HUES48 (cell line): Measurements from ENCODE around the gene ARRDC1.
"Not testable (repeated sequence)": the region's sequence is repeated elsewhere in the genome, so short reads cannot be mapped to it uniquely, and the experiment has no call there.

Experiments used
- H3K27ac ChIP-seq: one replicate; pipeline ENCODE4 v1.7.0; 2013; ENCODE audit warnings: low read depth, low read length, inconsistent platforms
- H3K27me3 ChIP-seq: 2 replicates; pipeline ENCODE4 v1.6.1; 2013; ENCODE audit warnings: mild to moderate bottlenecking, low read length; ENCODE audit not compliant: control insufficient read depth, insufficient read depth
- H3K36me3 ChIP-seq: 2 replicates; pipeline ENCODE4 v1.6.1; 2013; ENCODE audit warnings: low read length; ENCODE audit not compliant: control insufficient read depth, insufficient read depth
- H3K4me1 ChIP-seq: 2 replicates; pipeline ENCODE4 v1.6.1; 2013; ENCODE audit warnings: mild to moderate bottlenecking, low read length; ENCODE audit not compliant: control insufficient read depth, insufficient read depth
- H3K4me3 ChIP-seq: 2 replicates; pipeline ENCODE4 v1.5.1; 2013; ENCODE audit warnings: mild to moderate bottlenecking, low read depth, low read length
- H3K9ac ChIP-seq: 2 replicates; pipeline ENCODE4 v1.6.1; 2013; ENCODE audit warnings: mild to moderate bottlenecking, low read depth, low read length, moderate library complexity
- H3K9me3 ChIP-seq: 2 replicates; pipeline ENCODE4 v1.6.1; 2013; ENCODE audit warnings: low read length; ENCODE audit not compliant: control insufficient read depth, insufficient read depth

The ARRDC1 gene

DNA sequence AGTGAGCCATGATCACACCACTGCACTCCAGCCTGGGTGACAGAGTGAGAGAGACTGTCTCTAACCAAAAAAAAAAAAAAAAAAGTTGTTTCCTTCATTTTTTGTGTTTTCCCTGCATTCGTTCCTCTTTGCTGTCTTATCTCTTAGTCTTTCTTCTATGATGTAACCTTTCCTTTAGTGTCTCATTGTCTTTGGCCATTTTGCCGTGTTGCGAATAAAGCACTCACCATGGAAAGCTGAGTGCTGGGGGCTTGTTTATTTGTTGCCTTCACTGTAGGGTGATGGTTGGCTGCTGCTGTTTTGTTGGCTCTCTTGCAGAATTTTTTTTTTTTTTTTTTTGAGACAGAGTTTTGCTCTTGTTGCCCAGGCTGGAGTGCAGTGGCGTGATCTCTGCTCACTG lies 21.0 kb downstream of the ARRDC1 start:
- no peaks in the 10 kb centered on the region for H3K4me1 ChIP-seq
- H3K27ac ChIP-seq, result no peak overlapping the region
- H3K36me3 ChIP-seq, result no peaks in the 10 kb centered on the region
- H3K9me3 ChIP-seq, result no peaks in the 10 kb centered on the region
- H3K9ac ChIP-seq, result no peak overlapping the region
- no peak overlapping the region for H3K4me3 ChIP-seq
- H3K27me3 ChIP-seq, result no peaks in the 10 kb centered on the region

DNA sequence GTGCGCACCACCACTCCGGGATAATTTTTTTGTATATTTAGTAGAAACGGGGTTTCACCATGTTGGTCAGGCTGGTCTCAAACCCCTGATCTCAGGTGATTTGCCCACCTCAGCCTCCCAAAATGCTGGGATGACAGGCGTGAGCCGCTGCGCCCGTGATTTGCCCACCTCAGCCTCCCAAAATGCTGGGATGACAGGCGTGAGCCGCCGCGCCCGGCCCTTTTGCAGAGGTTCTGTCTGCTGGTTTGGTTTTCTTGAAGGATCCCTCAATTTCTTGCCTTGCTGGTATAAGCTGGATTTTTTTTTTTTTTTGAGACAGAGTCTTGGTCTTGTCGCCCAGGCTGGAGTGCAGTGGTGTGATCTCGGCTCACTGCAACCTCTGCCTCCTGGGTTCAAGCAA lies 21.9 kb downstream of the ARRDC1 start:
- H3K4me1 ChIP-seq, H3K4me3 ChIP-seq, H3K27ac ChIP-seq, H3K27me3 ChIP-seq, H3K9me3 ChIP-seq, H3K9ac ChIP-seq, H3K36me3 ChIP-seq: not testable (repeated sequence)

DNA sequence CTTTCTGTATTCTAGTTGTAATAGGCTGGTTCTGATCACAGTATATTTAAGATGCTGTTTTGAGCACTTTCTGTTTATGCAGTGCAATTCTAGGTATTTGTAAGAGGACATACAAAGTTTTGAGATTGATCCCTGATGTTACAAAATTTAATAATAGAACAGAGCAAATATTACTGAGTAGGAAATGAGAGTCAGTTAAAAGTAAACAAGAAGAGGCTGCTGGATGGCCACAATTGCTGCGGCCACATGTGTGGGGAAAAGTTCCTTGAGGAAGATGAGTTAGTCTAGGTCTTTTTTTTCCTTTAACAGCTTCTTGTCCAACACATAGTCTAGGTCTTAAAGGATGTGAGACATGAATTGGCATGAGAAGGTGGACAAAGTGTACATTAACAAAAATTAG lies 24.6 kb downstream of the ARRDC1 start:
- Histone ChIP-seq H3K9me3 (no peaks in the 10 kb centered on the region), H3K27ac (no peak overlapping the region), H3K36me3 (no peaks in the 10 kb centered on the region), H3K27me3 (no peaks in the 10 kb centered on the region), H3K4me3 (no peak overlapping the region), H3K9ac (no peak overlapping the region), H3K4me1 (peaks cover 6% of the 10 kb centered on the region; the same call in 1 of the 2 replicates)

DNA sequence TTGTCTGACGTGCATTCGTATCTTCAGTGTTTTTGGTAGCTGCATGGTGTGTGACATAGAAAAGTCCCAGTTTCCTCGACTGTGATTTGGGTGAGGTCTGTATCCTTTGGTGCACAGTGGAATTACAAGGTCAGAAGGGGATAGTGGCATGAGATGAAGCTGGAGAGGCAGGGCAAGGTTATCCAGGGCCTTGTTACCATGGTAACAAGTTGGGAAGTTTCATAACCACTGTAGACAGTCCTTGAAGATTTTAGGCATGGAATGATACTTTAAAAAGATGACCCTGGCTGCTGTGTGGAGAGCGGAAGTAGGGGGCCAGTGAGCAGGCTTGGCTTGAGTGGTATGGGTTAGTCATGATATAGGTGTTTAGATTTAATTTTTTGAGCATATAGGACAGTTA lies 25.2 kb downstream of the ARRDC1 start:
- H3K9me3 ChIP-seq, result no peaks in the 10 kb centered on the region

DNA sequence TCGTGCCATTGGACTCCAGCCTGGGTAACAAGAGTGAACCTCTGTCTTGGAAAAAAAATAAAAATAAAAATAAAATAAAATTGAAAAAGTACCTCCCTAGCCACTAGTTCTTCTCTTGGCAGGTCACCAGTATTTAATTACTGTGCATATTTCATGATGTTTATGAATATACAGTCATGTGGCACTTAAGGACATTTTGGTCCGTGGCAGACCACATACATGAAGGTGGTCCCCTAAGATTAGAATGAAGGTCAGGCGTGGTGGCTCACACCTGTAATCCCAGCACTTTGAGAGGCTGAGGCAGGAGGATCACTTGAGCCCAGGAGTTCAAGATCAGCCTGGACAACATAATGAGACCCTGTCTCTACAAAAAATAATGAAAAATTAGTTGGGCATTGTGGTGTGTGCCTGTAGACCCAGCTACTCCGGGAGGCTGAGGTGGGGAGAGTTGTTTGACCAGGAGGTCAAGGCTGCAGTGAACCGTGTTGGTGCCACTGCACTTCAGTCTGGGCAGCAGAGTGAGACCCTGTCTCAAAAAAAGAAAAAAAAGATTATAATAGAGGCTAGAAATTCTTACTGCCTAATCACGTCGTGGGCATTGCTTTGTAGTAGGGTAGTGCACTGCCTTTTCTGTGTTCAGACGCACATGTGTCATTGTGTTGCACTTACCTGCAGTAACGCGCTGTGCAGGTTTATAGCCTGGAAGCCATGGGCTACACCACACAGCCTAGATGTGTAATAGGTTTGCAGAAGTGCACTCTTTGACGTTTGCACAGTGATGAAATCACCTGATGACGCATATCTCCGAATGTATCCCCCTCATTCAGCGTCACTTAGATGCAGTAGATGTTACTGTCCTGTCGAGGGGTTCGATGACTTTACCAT lies 26.1 kb downstream of the ARRDC1 start:
- H3K4me3 ChIP-seq, result no peak overlapping the region
- H3K27ac ChIP-seq, result no peak overlapping the region
- H3K9ac ChIP-seq, result no peak overlapping the region
- H3K27me3 ChIP-seq, result no peaks in the 10 kb centered on the region
- peaks cover 6% of the 10 kb centered on the region; the same call in 1 of the 2 replicates for H3K4me1 ChIP-seq
- H3K36me3 ChIP-seq, result no peaks in the 10 kb centered on the region
- no peaks in the 10 kb centered on the region for H3K9me3 ChIP-seq

More for the DNA sequence above, 25.2 kb downstream of the ARRDC1 start:
- Histone ChIP-seq H3K27me3 (no peaks in the 10 kb centered on the region), H3K27ac (no peak overlapping the region), H3K4me3 (no peak overlapping the region), H3K4me1 (peaks cover 6% of the 10 kb centered on the region; the same call in 1 of the 2 replicates), H3K9ac (no peak overlapping the region), H3K36me3 (no peaks in the 10 kb centered on the region)

DNA sequence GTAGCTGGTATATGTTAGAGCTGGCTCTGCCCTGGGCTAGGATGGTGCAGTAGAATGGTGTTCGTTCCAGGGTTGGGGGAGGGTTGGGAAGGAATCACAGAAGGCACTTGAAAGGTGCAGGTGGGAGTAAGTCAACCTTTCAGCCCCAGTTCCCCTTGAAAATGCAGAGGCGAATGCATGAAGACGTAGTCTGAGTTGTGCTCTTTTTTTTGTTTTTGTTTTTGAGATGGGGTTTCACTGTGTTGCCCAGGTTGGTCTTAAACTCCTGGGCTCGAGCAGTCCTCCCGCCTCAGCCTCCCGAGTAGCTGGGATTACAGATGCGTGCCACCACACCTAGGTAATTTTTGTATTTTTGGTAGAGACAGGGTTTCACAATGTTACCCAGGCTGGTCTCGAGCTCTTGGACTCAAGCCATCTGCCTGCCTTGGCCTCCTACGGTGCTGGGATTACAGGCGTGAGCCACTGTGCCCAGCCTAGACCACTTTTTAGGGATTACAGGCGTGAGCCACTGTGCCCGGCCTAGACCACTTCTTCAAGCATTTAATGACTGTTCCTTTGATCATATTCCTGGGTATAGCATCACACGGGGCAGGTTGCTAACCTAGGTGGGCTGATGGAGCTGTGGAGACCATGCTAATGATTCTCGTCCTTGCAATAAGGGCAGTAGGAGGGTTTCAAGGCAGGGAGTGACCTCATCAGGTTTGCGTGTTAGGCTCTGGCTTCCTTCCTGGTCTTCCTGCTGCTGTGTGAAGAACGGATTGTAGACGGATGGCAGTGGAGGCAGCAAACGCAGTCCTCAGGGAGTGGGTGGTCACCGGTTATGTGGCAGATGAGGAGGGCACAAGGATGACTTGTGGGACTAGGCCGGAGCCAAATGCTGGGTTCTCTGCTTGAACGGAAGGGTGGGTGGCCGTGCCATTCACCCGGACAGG lies 27.0 kb downstream of the ARRDC1 start:
- Histone ChIP-seq H3K4me1 (peaks cover 6% of the 10 kb centered on the region; the same call in 1 of the 2 replicates), H3K36me3 (no peaks in the 10 kb centered on the region), H3K4me3 (no peak overlapping the region), H3K9ac (no peak overlapping the region), H3K9me3 (no peaks in the 10 kb centered on the region), H3K27ac (no peak overlapping the region), H3K27me3 (no peaks in the 10 kb centered on the region)

DNA sequence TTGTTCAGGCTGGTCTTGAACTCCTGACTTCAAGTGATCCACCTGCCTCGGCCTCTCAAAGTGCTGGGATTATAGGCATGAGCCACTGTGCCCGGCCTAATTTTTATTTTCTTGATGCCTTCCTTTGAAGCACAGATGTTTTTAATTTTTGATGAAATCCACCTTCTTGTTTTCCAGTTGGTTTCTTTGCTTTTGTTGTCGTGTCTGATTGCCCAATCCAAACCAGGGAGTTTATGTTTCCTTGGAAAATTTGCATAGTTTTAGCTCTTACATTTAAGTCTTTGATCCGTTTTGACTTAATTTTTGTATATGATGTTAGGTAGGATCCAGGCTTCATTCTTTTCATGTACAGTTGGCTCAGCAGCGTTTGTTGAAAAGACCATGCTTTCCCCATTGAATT lies 28.5 kb downstream of the ARRDC1 start:
- H3K9ac ChIP-seq, result no peak overlapping the region
- H3K27ac ChIP-seq, result no peak overlapping the region
- H3K4me1 ChIP-seq, result peaks cover 6% of the 10 kb centered on the region; the same call in 1 of the 2 replicates

DNA sequence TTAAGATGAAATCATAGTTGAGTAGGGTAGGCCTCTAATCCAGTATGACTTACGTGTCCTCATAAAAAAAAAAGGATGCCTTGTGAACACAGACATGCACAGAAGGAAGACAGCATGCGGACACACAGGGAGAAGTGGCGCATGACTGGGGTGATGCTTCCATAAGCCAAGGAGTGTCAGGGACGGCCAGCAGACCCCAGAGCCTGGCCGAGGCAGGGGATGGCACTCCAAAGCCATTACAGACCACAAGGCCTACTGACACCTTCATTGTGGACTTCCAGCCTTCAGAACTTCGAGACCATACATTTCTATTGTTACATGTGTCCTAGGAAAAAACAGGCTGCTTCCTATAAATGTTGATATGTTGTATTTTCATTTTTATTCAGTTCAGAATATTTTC lies 33.2 kb downstream of the ARRDC1 start:
- Histone ChIP-seq H3K36me3 (0 out of 2 replicates have a peak, but pooled peaks cover 2% of the 10 kb centered on the region), H3K4me1 (no peaks in the 10 kb centered on the region), H3K27ac (no peak overlapping the region), H3K9me3 (no peaks in the 10 kb centered on the region), H3K9ac (no peak overlapping the region), H3K4me3 (no peak overlapping the region), H3K27me3 (no peaks in the 10 kb centered on the region)

More for the DNA sequence above, 28.5 kb downstream of the ARRDC1 start:
- H3K27me3 ChIP-seq, result no peaks in the 10 kb centered on the region
- no peak overlapping the region for H3K4me3 ChIP-seq
- no peaks in the 10 kb centered on the region for H3K9me3 ChIP-seq
- no peaks in the 10 kb centered on the region for H3K36me3 ChIP-seq

DNA sequence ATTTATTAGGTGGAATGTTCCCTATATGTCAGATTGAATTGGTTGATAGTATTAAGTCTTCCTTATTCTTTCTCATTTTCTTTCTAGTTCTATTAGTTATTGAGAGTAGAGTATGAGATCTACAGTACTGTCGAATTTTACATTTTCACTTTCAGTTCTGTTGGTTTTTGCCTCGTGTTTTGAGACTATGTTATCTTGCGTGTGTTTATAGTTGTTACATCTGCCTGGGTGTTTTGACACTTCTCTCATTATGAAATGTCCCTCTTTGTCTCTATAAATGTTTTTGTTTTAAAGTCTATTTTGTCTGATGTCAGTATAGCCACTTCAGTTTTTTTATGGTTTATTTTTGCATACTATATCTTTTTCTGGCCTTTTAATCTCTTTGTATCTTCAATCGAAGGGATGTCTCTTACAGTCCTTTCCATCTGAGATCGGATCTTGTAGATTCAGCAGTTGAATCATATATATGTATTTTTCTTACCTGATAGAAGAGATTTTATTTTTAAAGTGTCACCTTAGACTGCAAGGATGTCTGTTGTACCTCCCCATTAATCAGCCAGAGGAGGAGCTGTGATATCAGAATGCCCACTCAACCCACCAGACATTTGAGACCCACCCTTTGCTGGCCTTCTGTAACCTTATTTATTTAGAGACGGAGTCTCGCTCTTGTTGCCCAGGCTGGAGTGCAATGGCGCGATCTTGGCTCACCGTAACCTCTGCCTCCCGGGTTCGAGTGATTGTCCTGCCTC lies 34.0 kb downstream of the ARRDC1 start:
- H3K4me3 ChIP-seq, result no peak overlapping the region
- 0 out of 2 replicates have a peak, but pooled peaks cover 2% of the 10 kb centered on the region for H3K36me3 ChIP-seq
- H3K27me3 ChIP-seq, result no peaks in the 10 kb centered on the region
- no peak overlapping the region for H3K9ac ChIP-seq
- no peak overlapping the region for H3K27ac ChIP-seq
- H3K9me3 ChIP-seq, result no peaks in the 10 kb centered on the region
- no peaks in the 10 kb centered on the region for H3K4me1 ChIP-seq

DNA sequence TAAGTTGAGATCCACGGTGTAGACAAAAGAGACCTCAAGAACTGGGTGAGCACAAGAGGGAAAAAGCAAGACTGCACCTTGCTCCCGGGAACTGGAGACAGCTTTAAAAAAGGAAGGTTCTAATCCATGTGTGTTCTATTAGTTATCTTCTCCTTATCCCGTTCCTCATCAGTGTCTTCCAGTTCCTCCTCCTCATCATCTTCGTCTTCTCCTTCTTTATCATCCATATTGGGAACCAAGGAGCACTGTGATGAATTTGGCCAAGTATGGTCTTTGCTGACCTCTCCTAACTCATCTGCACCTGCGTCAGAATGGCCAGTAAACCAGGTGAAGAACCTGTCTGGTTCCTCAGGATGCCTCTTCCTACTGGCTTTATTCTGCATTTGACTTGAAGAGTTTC lies 35.4 kb downstream of the ARRDC1 start:
- Histone ChIP-seq H3K4me3 (no peak overlapping the region), H3K9me3 (no peaks in the 10 kb centered on the region), H3K9ac (no peak overlapping the region), H3K36me3 (0 out of 2 replicates have a peak, but pooled peaks cover 2% of the 10 kb centered on the region), H3K4me1 (no peaks in the 10 kb centered on the region), H3K27me3 (no peaks in the 10 kb centered on the region), H3K27ac (no peak overlapping the region)
